ENCODE measurements around the gene DKC1.

Gene DKC1

GRCh38 chrX:154748712-154749339 lies 13.8 kb upstream of the DKC1 start:
- Histone ChIP-seq H3K9ac (ENCODE audit: insufficient read length) (no peak overlapping the region), H3K9me3 (ENCODE audit: low read depth, low read length) (no peaks in the 10 kb centered on the region), H3K27ac (no peak overlapping the region), H3K4me3 (no peak overlapping the region), H3K36me3 (ENCODE audit: insufficient read depth, low read length) (no peaks in the 10 kb centered on the region)
- TF ChIP-seq EZH2 (IDR thresholded peaks at IDR 0.05) (no peak), FOXP2 (optimal IDR thresholded peaks at IDR 0.05; ENCODE audit: control extremely low read depth, extremely low read length, insufficient read depth) (no peak), POLR2AphosphoS5 (IDR thresholded peaks at IDR 0.05; ENCODE audit: borderline replicate concordance, low read depth, low read length) (no peak)
- DNase-seq (ENCODE audit: low read depth, low spot score) = no peak

GRCh38 chrX:154749856-154750255 lies 12.8 kb upstream of the DKC1 start:
- no peak for DNase-seq (ENCODE audit: low read depth, low spot score)
- peak overlapping the region; percentile 75 for H3K4me3 ChIP-seq
- no peaks in the 10 kb centered on the region for H3K9me3 ChIP-seq (ENCODE audit: low read depth, low read length)
- H3K9ac ChIP-seq (ENCODE audit: insufficient read length) = no peak overlapping the region
- H3K27ac ChIP-seq = no peak overlapping the region
- no peaks in the 10 kb centered on the region for H3K36me3 ChIP-seq (ENCODE audit: insufficient read depth, low read length)
- no peak for TF ChIP-seq EZH2 (IDR thresholded peaks at IDR 0.05)
- TF ChIP-seq FOXP2 (optimal IDR thresholded peaks at IDR 0.05; ENCODE audit: control extremely low read depth, extremely low read length, insufficient read depth) = no peak
- no peak for TF ChIP-seq POLR2AphosphoS5 (IDR thresholded peaks at IDR 0.05; ENCODE audit: borderline replicate concordance, low read depth, low read length)

- TF ChIP-seq POLR2AphosphoS5 (IDR thresholded peaks at IDR 0.05; ENCODE audit: borderline replicate concordance, low read depth, low read length) (no peak), FOXP2 (optimal IDR thresholded peaks at IDR 0.05; ENCODE audit: control extremely low read depth, extremely low read length, insufficient read depth) (no peak), EZH2 (IDR thresholded peaks at IDR 0.05) (no peak)
- H3K9me3 ChIP-seq (ENCODE audit: low read depth, low read length) = no peaks in the 10 kb centered on the region
- H3K27ac ChIP-seq = no peak within 1 kb of the TSS
- H3K36me3 ChIP-seq (ENCODE audit: insufficient read depth, low read length) = no peaks in the 10 kb centered on the region
- peak within 1 kb of the TSS; percentile 75 for H3K4me3 ChIP-seq
- no peak within 1 kb of the TSS for H3K9ac ChIP-seq (ENCODE audit: insufficient read length)
- no peak for DNase-seq (ENCODE audit: low read depth, low spot score)
These were observed 12.1 kb upstream of the DKC1 start, which contains the start of gene GAB3 for GRCh38 chrX:154750301-154751202. TSS of gene GAB3 (minus strand) at chrX:154751077. CDS start at chrX:154751025, 52 bp downstream.

- Histone ChIP-seq H3K4me3 (no peak overlapping the region), H3K36me3 (ENCODE audit: insufficient read depth, low read length) (no peaks in the 10 kb centered on the region), H3K9ac (ENCODE audit: insufficient read length) (no peak overlapping the region), H3K27ac (no peak overlapping the region), H3K9me3 (ENCODE audit: low read depth, low read length) (no peaks in the 10 kb centered on the region)
- TF ChIP-seq POLR2AphosphoS5 (IDR thresholded peaks at IDR 0.05; ENCODE audit: borderline replicate concordance, low read depth, low read length) (no peak), FOXP2 (optimal IDR thresholded peaks at IDR 0.05; ENCODE audit: control extremely low read depth, extremely low read length, insufficient read depth) (no peak)
- no peak for DNase-seq (ENCODE audit: low read depth, low spot score)
These were observed 11.4 kb upstream of the DKC1 start for GRCh38 chrX:154751203-154751668.

- Histone ChIP-seq H3K4me3 (no peak overlapping the region), H3K9ac (ENCODE audit: insufficient read length) (no peak overlapping the region), H3K9me3 (ENCODE audit: low read depth, low read length) (no peaks in the 10 kb centered on the region), H3K27ac (no peak overlapping the region), H3K36me3 (ENCODE audit: insufficient read depth, low read length) (no peaks in the 10 kb centered on the region)
- no peak for DNase-seq (ENCODE audit: low read depth, low spot score)
- no peak for TF ChIP-seq FOXP2 (optimal IDR thresholded peaks at IDR 0.05; ENCODE audit: control extremely low read depth, extremely low read length, insufficient read depth)
These were observed 10.9 kb upstream of the DKC1 start for GRCh38 chrX:154751669-154752271.

- H3K9me3 ChIP-seq (ENCODE audit: low read depth, low read length) = no peaks in the 10 kb centered on the region
These were observed 4.0 kb upstream of the DKC1 start for GRCh38 chrX:154758696-154759095.

GRCh38 chrX:154761977-154762536 lies 607 bp upstream of the DKC1 start:
- H3K36me3 ChIP-seq (ENCODE audit: insufficient read depth, low read length) = peaks cover 26% of the 10 kb centered on the region
- H3K9ac ChIP-seq (ENCODE audit: insufficient read length) = peak overlapping the region; percentile 81
- peak overlapping the region; percentile 75; the same call in 1 of the 2 replicates for H3K27ac ChIP-seq
- H3K4me3 ChIP-seq = peak overlapping the region; percentile 91
- H3K9me3 ChIP-seq (ENCODE audit: low read depth, low read length) = no peaks in the 10 kb centered on the region
- TF ChIP-seq FOXP2 (optimal IDR thresholded peaks at IDR 0.05; ENCODE audit: control extremely low read depth, extremely low read length, insufficient read depth) (no peak), EZH2 (IDR thresholded peaks at IDR 0.05) (no peak), POLR2AphosphoS5 (IDR thresholded peaks at IDR 0.05; ENCODE audit: borderline replicate concordance, low read depth, low read length) (no peak)
- no peak for DNase-seq (ENCODE audit: low read depth, low spot score)

More at GRCh38 chrX:154758696-154759095, 4.0 kb upstream of the DKC1 start:
- Histone ChIP-seq H3K36me3 (ENCODE audit: insufficient read depth, low read length) (no peaks in the 10 kb centered on the region), H3K4me3 (no peak overlapping the region), H3K9ac (ENCODE audit: insufficient read length) (no peak overlapping the region), H3K27ac (no peak overlapping the region)
- DNase-seq (ENCODE audit: low read depth, low spot score) = no peak
- no peak for TF ChIP-seq EZH2 (IDR thresholded peaks at IDR 0.05)

- no peak overlapping the region for H3K27ac ChIP-seq
- DNase-seq (ENCODE audit: low read depth, low spot score) = no peak
- H3K9me3 ChIP-seq (ENCODE audit: low read depth, low read length) = no peaks in the 10 kb centered on the region
- no peak overlapping the region for H3K9ac ChIP-seq (ENCODE audit: insufficient read length)
- H3K4me3 ChIP-seq = no peak overlapping the region
- TF ChIP-seq FOXP2 (optimal IDR thresholded peaks at IDR 0.05; ENCODE audit: control extremely low read depth, extremely low read length, insufficient read depth) (no peak), POLR2AphosphoS5 (IDR thresholded peaks at IDR 0.05; ENCODE audit: borderline replicate concordance, low read depth, low read length) (no peak), EZH2 (IDR thresholded peaks at IDR 0.05) (no peak)
- H3K36me3 ChIP-seq (ENCODE audit: insufficient read depth, low read length) = peaks cover 77% of the 10 kb centered on the region
These were observed 12.0 kb downstream of the DKC1 start for GRCh38 chrX:154774622-154775021.

Measured in SK-N-MC (cell line).